H9 (cell line): ENCODE measurements around the gene MTFR2. TPM values are rescaled to one million over a fixed set of nuclear protein-coding genes. Genes with fewer than 3 reads are reported as not detected.
"Not testable (repeated sequence)": the region's sequence is repeated elsewhere in the genome, so short reads cannot be mapped to it uniquely, and the experiment has no call there.

Experiments used
- DNase-seq: peaks from one replicate; pipeline ENCODE4 v3.0.0-alpha.2; 2017
- H2AFZ ChIP-seq: one replicate; pipeline ENCODE4 v1.6.1; 2013; ENCODE audit warnings: mild to moderate bottlenecking, low read length, control low read depth, moderate library complexity
- H2AK5ac ChIP-seq: 2 replicates; pipeline ENCODE4 v1.6.1; 2013; ENCODE audit warnings: low read length, control low read depth, mixed read lengths; ENCODE audit not compliant: insufficient read length
- H2BK120ac ChIP-seq: one replicate; pipeline ENCODE4 v1.6.1; 2013; ENCODE audit warnings: low read depth, mild to moderate bottlenecking, low read length, control low read depth, inconsistent platforms; ENCODE audit not compliant: poor library complexity, severe bottlenecking
- H2BK12ac ChIP-seq: 2 replicates; pipeline ENCODE4 v1.6.1; 2013; ENCODE audit warnings: low read length, control low read depth, mixed read lengths, low read depth; ENCODE audit not compliant: insufficient read length
- H2BK15ac ChIP-seq: 2 replicates; pipeline ENCODE4 v1.6.1; 2013; ENCODE audit warnings: low read depth, low read length, control low read depth
- H2BK20ac ChIP-seq: one replicate; pipeline ENCODE4 v1.6.1; 2013; ENCODE audit warnings: low read depth, mild to moderate bottlenecking, low read length, control low read depth, inconsistent platforms; ENCODE audit not compliant: poor library complexity, severe bottlenecking
- H2BK5ac ChIP-seq: 2 replicates; pipeline ENCODE4 v1.6.1; 2013; ENCODE audit warnings: low read length, control low read depth, mixed read lengths; ENCODE audit not compliant: insufficient read length
- H3K14ac ChIP-seq: 2 replicates; pipeline ENCODE4 v1.6.1; 2013; ENCODE audit warnings: low read length, control low read depth; ENCODE audit not compliant: insufficient read depth
- H3K18ac ChIP-seq: 2 replicates; pipeline ENCODE4 v1.6.1; 2013; ENCODE audit warnings: low read depth, mild to moderate bottlenecking, mixed read lengths, low read length, control low read depth; ENCODE audit not compliant: insufficient read length
- H3K23ac ChIP-seq: 2 replicates; pipeline ENCODE4 v1.6.1; 2013; ENCODE audit warnings: low read length, control low read depth, mixed read lengths, low read depth; ENCODE audit not compliant: insufficient read length
- H3K23me2 ChIP-seq: 2 replicates; pipeline ENCODE4 v1.6.1; 2013; ENCODE audit warnings: low read depth, mild to moderate bottlenecking, mixed read lengths, low read length, control low read depth; ENCODE audit not compliant: insufficient read length, poor library complexity, severe bottlenecking
- H3K27ac ChIP-seq: 2 replicates; pipeline ENCODE4 v1.5.1; 2013; ENCODE audit warnings: low read length, control low read depth, mixed read lengths, low read depth; ENCODE audit not compliant: insufficient read length
- H3K27me3 ChIP-seq: 2 replicates; pipeline ENCODE4 v1.6.1; 2013; ENCODE audit warnings: low read length, control low read depth, inconsistent platforms; ENCODE audit not compliant: insufficient read depth
- H3K4ac ChIP-seq: 2 replicates; pipeline ENCODE4 v1.6.1; 2013; ENCODE audit warnings: low read depth, mild to moderate bottlenecking, control low read depth, inconsistent platforms, low read length, moderate library complexity
- H3K4me1 ChIP-seq: 2 replicates; pipeline ENCODE4 v1.6.1; 2013; ENCODE audit warnings: low read length, control low read depth, inconsistent platforms; ENCODE audit not compliant: insufficient read depth
- H3K4me2 ChIP-seq: 2 replicates; pipeline ENCODE4 v1.6.1; 2013; ENCODE audit warnings: low read length, control low read depth, mixed read lengths; ENCODE audit not compliant: insufficient read length, insufficient read depth
- H3K56ac ChIP-seq: 2 replicates; pipeline ENCODE4 v1.6.1; 2013; ENCODE audit warnings: low read depth, mild to moderate bottlenecking, mixed read lengths, low read length, control low read depth; ENCODE audit not compliant: insufficient read length
- H3K79me1 ChIP-seq: 2 replicates; pipeline ENCODE4 v1.6.1; 2013; ENCODE audit warnings: low read depth, mild to moderate bottlenecking, moderate library complexity, low read length, control low read depth, inconsistent platforms; ENCODE audit not compliant: insufficient read depth, poor library complexity, severe bottlenecking
- H3K79me2 ChIP-seq: 2 replicates; pipeline ENCODE4 v1.6.1; 2013; ENCODE audit warnings: low read length, control low read depth, inconsistent platforms; ENCODE audit not compliant: insufficient read depth
- H3K9ac ChIP-seq: 2 replicates; pipeline ENCODE4 v1.6.1; 2013; ENCODE audit warnings: low read length, control low read depth, mixed read lengths; ENCODE audit not compliant: insufficient read length; ENCODE audit errors: extremely low read depth
- H3K9me3 ChIP-seq: one replicate; pipeline ENCODE4 v1.6.1; 2013; ENCODE audit warnings: low read depth, low read length, inconsistent platforms; ENCODE audit not compliant: control insufficient read depth
- H3T11ph ChIP-seq: one replicate; pipeline ENCODE4 v1.6.1; 2013; ENCODE audit warnings: mild to moderate bottlenecking, low read length, control low read depth, inconsistent platforms
- H4K20me1 ChIP-seq: one replicate; pipeline ENCODE4 v1.6.1; 2013; ENCODE audit not compliant: control insufficient read depth, insufficient read length, insufficient read depth
- H4K5ac ChIP-seq: 2 replicates; pipeline ENCODE4 v1.6.1; 2013; ENCODE audit warnings: low read depth, mild to moderate bottlenecking, mixed read lengths, low read length, control low read depth; ENCODE audit not compliant: insufficient read length
- H4K8ac ChIP-seq: replicated peaks from 2 replicates; pipeline ENCODE4 v1.6.1; 2013; ENCODE audit warnings: low read length, control low read depth, mixed read lengths, low read depth; ENCODE audit not compliant: insufficient read length
- H4K91ac ChIP-seq: 2 replicates; pipeline ENCODE4 v1.6.1; 2013; ENCODE audit warnings: low read depth, mild to moderate bottlenecking, moderate library complexity, mixed read lengths, low read length, control low read depth; ENCODE audit not compliant: insufficient read length
- H3K27ac Mint-ChIP-seq, 3 experiments: 2 replicates in 2 of 3; 3 replicates in 1 of 3; pipeline ENCODE4 v1.8.0; 2020 to 2021; ENCODE audit warnings: mixed read lengths in 3 of 3, mild to moderate bottlenecking in 1 of 3, moderate library complexity in 1 of 3
- H3K27me3 Mint-ChIP-seq: 2 replicates; pipeline ENCODE4 v1.8.0; 2021; ENCODE audit warnings: low read depth, mild to moderate bottlenecking, moderate library complexity, mixed read lengths
- H3K36me3 Mint-ChIP-seq, 3 experiments: 2 replicates in 2 of 3; 3 replicates in 1 of 3; pipeline ENCODE4 v1.8.0; 2020 to 2021; ENCODE audit warnings: low read depth in 3 of 3, mixed read lengths in 3 of 3; ENCODE audit not compliant: insufficient read depth in 1 of 3
- H3K4me1 Mint-ChIP-seq, 2 experiments: 2 replicates each; pipeline ENCODE4 v1.8.0; 2020; ENCODE audit warnings: mixed read lengths in 2 of 2
- H3K4me3 Mint-ChIP-seq, 2 experiments: 2 replicates in 1 of 2; 3 replicates in 1 of 2; pipeline ENCODE4 v1.8.0; 2020 to 2021; ENCODE audit warnings: mild to moderate bottlenecking in 2 of 2, mixed read lengths in 2 of 2, moderate library complexity in 1 of 2
- H3K9me3 Mint-ChIP-seq, 2 experiments: 2 replicates in 1 of 2; 3 replicates in 1 of 2; pipeline ENCODE4 v1.8.0; 2020; ENCODE audit warnings: mild to moderate bottlenecking in 2 of 2, mixed read lengths in 2 of 2, moderate library complexity in 1 of 2
- CTCF ChIP-seq: fragments of 200-600 bp; sonication (generic); conservative IDR thresholded peaks from 3 replicates; pipeline ENCODE4 v1.8.0; 2021; ENCODE audit warnings: antibody characterized with exemption, mild to moderate bottlenecking
- WGBS: extraction: QIAGEN DNeasy Blood & Tissue Kit; methylation state at CpG from one replicate; pipeline ENCODE4 v1.1.7; 2013; ENCODE audit warnings: missing lambda C conversion rate, low lambda C conversion rate, mixed read lengths; ENCODE audit not compliant: insufficient read length; ENCODE audit errors: extremely low coverage; 5-methylcytosine and 5-hydroxymethylcytosine counted together
- total RNA-seq: library from RNA; stranded (reverse); gene quantifications from 2 replicates; pipeline ENCODE4 v1.2.1, GENCODE V29; 2021

MTFR2 gene
- total RNA-seq, 1 experiment from 2014 or later = 11.8 TPM

GRCh38 chr6:136225496-136225895 is 24.6 kb downstream of the MTFR2 start:
- Histone ChIP-seq H2BK5ac (no peak overlapping the region), H2AK5ac (no peak overlapping the region), H3K27me3 (no peaks in the 10 kb centered on the region), H3T11ph (no peak overlapping the region), H2BK120ac (no peak overlapping the region), H3K9me3 (no peaks in the 10 kb centered on the region), H4K20me1 (no peaks in the 10 kb centered on the region), H2BK20ac (no peak overlapping the region), H4K91ac (no peak overlapping the region), H3K79me2 (no peaks in the 10 kb centered on the region), H3K4me2 (no peak overlapping the region), H2BK12ac (no peak overlapping the region), H3K23ac (no peak overlapping the region), H3K79me1 (no peaks in the 10 kb centered on the region), H3K4me1 (no peaks in the 10 kb centered on the region), H3K18ac (no peak overlapping the region), H3K14ac (no peak overlapping the region), H3K9ac (no peak overlapping the region), H4K5ac (no peak overlapping the region), H2BK15ac (no peak overlapping the region), H3K27ac (no peak overlapping the region), H3K56ac (no peak overlapping the region), H3K4ac (no peak overlapping the region), H4K8ac (no peak overlapping the region), H3K23me2 (no peaks in the 10 kb centered on the region), H2AFZ (no peak overlapping the region)
- no peaks in the 10 kb centered on the region for H3K4me1 Mint-ChIP-seq
- no peak for TF ChIP-seq CTCF
- H3K27ac Mint-ChIP-seq = no peak overlapping the region
- DNase-seq = no peak
- H3K4me3 Mint-ChIP-seq = no peak overlapping the region
- peaks cover 0 to 6% (median 2%) of the 10 kb centered on the region in 3 experiments; a peak in 3 of 7 replicates for H3K36me3 Mint-ChIP-seq
- peaks cover 0 to 4% of the 10 kb centered on the region in 2 experiments; a peak in 2 of 5 replicates for H3K9me3 Mint-ChIP-seq
- H3K27me3 Mint-ChIP-seq = no peaks in the 10 kb centered on the region
- no CpG with 5 or more reads among the region's 5 CpGs for WGBS

GRCh38 chr6:136224974-136225373 is 25.1 kb downstream of the MTFR2 start:
- H4K20me1 ChIP-seq, H3K36me3 Mint-ChIP-seq, H3K27me3 ChIP-seq, H3K4me1 ChIP-seq, H2AFZ ChIP-seq, H3K27me3 Mint-ChIP-seq, H3T11ph ChIP-seq, DNase-seq, H3K4me2 ChIP-seq, H3K14ac ChIP-seq, H3K27ac Mint-ChIP-seq, H4K91ac ChIP-seq, H3K9me3 ChIP-seq, H2BK120ac ChIP-seq, H2BK12ac ChIP-seq, H3K23me2 ChIP-seq, H3K4ac ChIP-seq, H3K27ac ChIP-seq, H3K4me1 Mint-ChIP-seq, H2BK15ac ChIP-seq, H3K79me1 ChIP-seq, H3K4me3 Mint-ChIP-seq, H3K9ac ChIP-seq, H3K79me2 ChIP-seq, H2BK5ac ChIP-seq, H2BK20ac ChIP-seq, H3K9me3 Mint-ChIP-seq, H3K56ac ChIP-seq, H2AK5ac ChIP-seq, H3K18ac ChIP-seq, H3K23ac ChIP-seq, H4K5ac ChIP-seq, H4K8ac ChIP-seq: not testable (repeated sequence)
- no CpG with 5 or more reads among the region's 4 CpGs for WGBS
